DMS79 treated with DMSO at 0.1 percent for 48 hours (cell line): ENCODE results near the gene ANKRD39.
"Not testable (repeated sequence)": the region's sequence is repeated elsewhere in the genome, so short reads cannot be mapped to it uniquely, and the experiment has no call there.

Experiments
- DNase-seq: peaks from one replicate; lab custom pipeline; 2025; lab: John Stamatoyannopoulos, UW

The ANKRD39 gene

GRCh38 chr2:96857667-96858372, at the start of gene ANKRD39:
TSS of gene ANKRD39 (minus strand) at chr2:96858016. CDS start at chr2:96857987, 29 bp downstream.
- peak; percentile 98 for DNase-seq

GRCh38 chr2:96906729-96907114, 48.9 kb upstream of the ANKRD39 start:
- no peak for DNase-seq

GRCh38 chr2:96903815-96904214, 46.0 kb upstream of the ANKRD39 start:
- no peak for DNase-seq

GRCh38 chr2:96903318-96903717, 45.5 kb upstream of the ANKRD39 start:
- DNase-seq: no peak

- no peak for DNase-seq
Observed at GRCh38 chr2:96900237-96900636, 42.4 kb upstream of the ANKRD39 start.

GRCh38 chr2:96899413-96899741, 41.6 kb upstream of the ANKRD39 start:
- no peak for DNase-seq

GRCh38 chr2:96898641-96899412, 41.0 kb upstream of the ANKRD39 start:
- DNase-seq: no peak

- DNase-seq: no peak
Observed at GRCh38 chr2:96898135-96898505, 40.3 kb upstream of the ANKRD39 start.

- no peak for DNase-seq
Observed at GRCh38 chr2:96897491-96898134, 39.8 kb upstream of the ANKRD39 start.

GRCh38 chr2:96895746-96896651, 38.2 kb upstream of the ANKRD39 start:
- peak; percentile 90 for DNase-seq

- DNase-seq: peak; percentile 60
Observed at GRCh38 chr2:96895032-96895745, 37.4 kb upstream of the ANKRD39 start.

- DNase-seq: no peak
Observed at GRCh38 chr2:96894151-96894531, 36.3 kb upstream of the ANKRD39 start.

- DNase-seq: no peak
Observed at GRCh38 chr2:96893289-96894150, 35.7 kb upstream of the ANKRD39 start.

GRCh38 chr2:96891591-96892333, 33.9 kb upstream of the ANKRD39 start:
- no peak for DNase-seq

GRCh38 chr2:96890726-96891385, 33.0 kb upstream of the ANKRD39 start:
- no peak for DNase-seq

- no peak for DNase-seq
Observed at GRCh38 chr2:96890252-96890651, 32.4 kb upstream of the ANKRD39 start.

- DNase-seq: not testable (repeated sequence)
Observed at GRCh38 chr2:96889502-96889901, 31.7 kb upstream of the ANKRD39 start.

- DNase-seq: peak; percentile 80
Observed at GRCh38 chr2:96888072-96889011, 30.5 kb upstream of the ANKRD39 start.
